HG02938 (cell line): ENCODE results near the gene IL6R.

ENCODE experiments used
- ATAC-seq: cut with Tn5 transposase; IDR thresholded peaks from one replicate; pipeline ENCODE4 v1.9.1; 2021; ENCODE audit warnings: mild to moderate bottlenecking, moderate library complexity; ENCODE audit not compliant: unreplicated experiment

The IL6R gene

GRCh38 chr1:154503898-154504297, 98.8 kb downstream of the IL6R start:
- ATAC-seq = no peak

DNA sequence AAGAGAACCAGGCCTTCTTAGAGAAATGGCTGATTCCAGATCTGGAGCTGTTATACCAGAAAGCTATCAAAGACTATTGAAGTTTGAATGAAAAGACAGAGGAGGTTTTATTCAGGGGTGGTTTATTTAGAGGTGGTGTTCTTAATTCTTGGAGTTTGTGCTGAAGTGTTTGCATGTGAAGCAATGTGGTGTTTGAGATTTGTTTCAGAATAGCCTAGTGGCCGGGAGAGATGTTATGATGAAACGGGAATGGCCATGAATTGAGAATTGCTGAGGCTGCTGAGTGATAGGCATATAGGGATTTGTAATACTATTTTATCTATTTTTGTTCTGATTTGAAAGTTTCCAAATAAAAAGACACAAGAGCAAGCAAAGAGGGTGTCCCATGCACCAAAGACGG, 107.6 kb downstream of the IL6R start:
- ATAC-seq = no peak

- ATAC-seq = no peak
Observed at GRCh38 chr1:154514066-154514553, 109.0 kb downstream of the IL6R start.

DNA sequence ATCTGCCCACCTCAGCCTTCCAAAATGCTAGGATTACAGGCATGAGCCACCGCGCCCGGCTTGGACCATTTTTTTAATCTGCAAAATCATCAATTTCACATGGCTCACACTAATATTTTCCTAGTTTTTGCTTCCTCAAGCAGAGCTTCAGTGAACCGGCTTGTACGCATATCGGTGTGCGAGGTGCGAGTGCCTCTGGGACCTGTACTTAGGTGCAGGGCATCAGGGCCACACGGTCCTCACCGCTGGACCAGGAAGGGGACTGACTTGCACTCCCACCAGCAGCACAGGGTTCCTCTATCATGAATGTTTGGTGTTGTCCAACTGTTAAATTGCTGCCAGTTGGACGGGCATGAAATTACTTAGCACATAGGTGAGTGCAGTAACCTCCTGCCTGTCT, 112.5 kb downstream of the IL6R start:
- no peak for ATAC-seq
